Colonic mucosa (tissue), 4 donors: ENCODE results near the gene KLRF1. TPM values are rescaled to one million over a fixed set of nuclear protein-coding genes. Genes with fewer than 3 reads are reported as not detected.

ENCODE experiments used
- DNase-seq: peaks from one replicate; pipeline ENCODE4 v3.0.0-alpha.2; 2020
- H3K27ac ChIP-seq: fragments of 200-600 bp; one replicate; pipeline ENCODE4 v1.8.0; 2021
- H3K27me3 ChIP-seq: fragments of 200-600 bp; one replicate; pipeline ENCODE4 v1.8.0; 2021
- H3K36me3 ChIP-seq: fragments of 200-600 bp; one replicate; pipeline ENCODE4 v1.8.0; 2021
- H3K4me1 ChIP-seq: fragments of 200-600 bp; one replicate; pipeline ENCODE4 v1.8.0; 2021; ENCODE audit warnings: mild to moderate bottlenecking
- H3K4me3 ChIP-seq: fragments of 200-600 bp; one replicate; pipeline ENCODE4 v1.8.0; 2021
- H3K9ac ChIP-seq, 2 donors: one replicate each; pipeline ENCODE4 v1.7.0; 2013; ENCODE audit warnings: control low read depth in 2 of 2, low read depth in 2 of 2, low read length in 2 of 2
- H3K9me3 ChIP-seq: fragments of 200-600 bp; one replicate; pipeline ENCODE4 v1.8.0; 2021
- intact Hi-C: fragments of 100-400 bp; cut with DNase I; formaldehyde crosslinking; loops from one replicate; pipeline ENCODE4 v1.14.1; 2022
- total RNA-seq, 2 donors: library from RNA; stranded (reverse); fragmentation: NEBNext Ultra II Directional in 1 of 2; extraction: Animal tissue kit (Norgen Biotek cat#: 25700) in 1 of 2; gene quantifications; one replicate each; pipeline ENCODE4 v1.2.1, GENCODE V29; 2021
- TF ChIP-seq, protein P1 (sequence below): fragments of 200-600 bp; IDR thresholded peaks from one replicate; pipeline ENCODE4 v1.8.0; 2022; ENCODE audit warnings: antibody characterized with exemption, mild to moderate bottlenecking
- donor health status: healthy.
- donor health status: DM: no; HTN: no; CAD: no.
- donor health status: DM: no; HTN: no; CAD: no.

The KLRF1 gene
- total RNA-seq, 2 donors from 2014 or later = 0.40 to 0.61 TPM

- Histone ChIP-seq H3K4me3 (no peak overlapping the region), H3K36me3 (no peaks in the 10 kb centered on the region), H3K4me1 (no peaks in the 10 kb centered on the region), H3K27me3 (no peaks in the 10 kb centered on the region), H3K27ac (no peak overlapping the region), H3K9me3 (no peaks in the 10 kb centered on the region), H3K9ac (no peak overlapping the region)
- TF ChIP-seq, protein P1, sequence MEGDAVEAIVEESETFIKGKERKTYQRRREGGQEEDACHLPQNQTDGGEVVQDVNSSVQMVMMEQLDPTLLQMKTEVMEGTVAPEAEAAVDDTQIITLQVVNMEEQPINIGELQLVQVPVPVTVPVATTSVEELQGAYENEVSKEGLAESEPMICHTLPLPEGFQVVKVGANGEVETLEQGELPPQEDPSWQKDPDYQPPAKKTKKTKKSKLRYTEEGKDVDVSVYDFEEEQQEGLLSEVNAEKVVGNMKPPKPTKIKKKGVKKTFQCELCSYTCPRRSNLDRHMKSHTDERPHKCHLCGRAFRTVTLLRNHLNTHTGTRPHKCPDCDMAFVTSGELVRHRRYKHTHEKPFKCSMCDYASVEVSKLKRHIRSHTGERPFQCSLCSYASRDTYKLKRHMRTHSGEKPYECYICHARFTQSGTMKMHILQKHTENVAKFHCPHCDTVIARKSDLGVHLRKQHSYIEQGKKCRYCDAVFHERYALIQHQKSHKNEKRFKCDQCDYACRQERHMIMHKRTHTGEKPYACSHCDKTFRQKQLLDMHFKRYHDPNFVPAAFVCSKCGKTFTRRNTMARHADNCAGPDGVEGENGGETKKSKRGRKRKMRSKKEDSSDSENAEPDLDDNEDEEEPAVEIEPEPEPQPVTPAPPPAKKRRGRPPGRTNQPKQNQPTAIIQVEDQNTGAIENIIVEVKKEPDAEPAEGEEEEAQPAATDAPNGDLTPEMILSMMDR = no peak
- DNase-seq = no peak
- intact Hi-C loops = no loop called here
These were observed 2.7 kb downstream of the KLRF1 start for GRCh38 chr12:9829982-9830381.

DNA sequence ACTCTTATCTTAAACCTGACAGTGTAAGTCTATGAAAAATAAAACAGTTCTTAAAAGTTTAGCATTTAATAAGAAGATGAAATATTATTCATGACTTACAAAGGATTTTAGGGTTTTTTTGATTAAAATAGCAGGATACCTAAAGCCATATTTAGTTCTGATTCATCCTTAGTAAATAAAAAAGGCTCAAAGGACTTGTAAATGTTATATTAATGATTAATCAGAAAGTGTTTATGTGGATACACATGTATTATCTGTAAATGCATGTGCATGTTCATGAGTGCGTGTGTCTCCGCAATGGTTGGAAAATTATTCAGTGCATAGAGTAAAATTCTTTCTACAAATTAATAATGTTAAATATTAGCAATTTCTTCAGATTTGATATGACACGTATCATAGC lies 4.4 kb downstream of the KLRF1 start:
- TF ChIP-seq, protein P1 = no peak
- DNase-seq = no peak
- Histone ChIP-seq H3K9ac (no peak overlapping the region), H3K9me3 (no peaks in the 10 kb centered on the region), H3K27me3 (no peaks in the 10 kb centered on the region), H3K4me1 (no peaks in the 10 kb centered on the region), H3K27ac (no peak overlapping the region), H3K4me3 (no peak overlapping the region), H3K36me3 (no peaks in the 10 kb centered on the region)
- intact Hi-C loops = no loop called here

GRCh38 chr12:9843407-9843806 lies 16.1 kb downstream of the KLRF1 start:
- Histone ChIP-seq H3K4me3 (no peak overlapping the region), H3K9ac (no peak overlapping the region), H3K4me1 (no peaks in the 10 kb centered on the region), H3K27ac (no peak overlapping the region), H3K36me3 (no peaks in the 10 kb centered on the region), H3K9me3 (no peaks in the 10 kb centered on the region), H3K27me3 (no peaks in the 10 kb centered on the region)
- intact Hi-C loops = no loop called here
- TF ChIP-seq, protein P1 = no peak
- DNase-seq = no peak

- H3K9ac ChIP-seq = no peak overlapping the region
- no peak overlapping the region for H3K4me3 ChIP-seq
- H3K9me3 ChIP-seq = no peaks in the 10 kb centered on the region
- no peaks in the 10 kb centered on the region for H3K4me1 ChIP-seq
- DNase-seq = no peak
- intact Hi-C loops = no loop called here
- H3K27ac ChIP-seq = no peak overlapping the region
- no peaks in the 10 kb centered on the region for H3K27me3 ChIP-seq
- H3K36me3 ChIP-seq = no peaks in the 10 kb centered on the region
- TF ChIP-seq, protein P1 = no peak
These were observed 21.6 kb downstream of the KLRF1 start for GRCh38 chr12:9848899-9849298.

- intact Hi-C loops = no loop called here
- no peak overlapping the region for H3K4me3 ChIP-seq
These were observed 23.8 kb downstream of the KLRF1 start for GRCh38 chr12:9851050-9851449.

More at GRCh38 chr12:9851050-9851449, 23.8 kb downstream of the KLRF1 start:
- no peaks in the 10 kb centered on the region for H3K9me3 ChIP-seq
- H3K27me3 ChIP-seq = no peaks in the 10 kb centered on the region
- no peak overlapping the region for H3K9ac ChIP-seq
- no peaks in the 10 kb centered on the region for H3K4me1 ChIP-seq
- no peak overlapping the region for H3K27ac ChIP-seq
- no peak for DNase-seq
- H3K36me3 ChIP-seq = no peaks in the 10 kb centered on the region
- TF ChIP-seq, protein P1 = no peak
